A549 (cell line): ENCODE measurements around the gene UBC. TPM values are rescaled to one million over a fixed set of nuclear protein-coding genes. Genes with fewer than 3 reads are reported as not detected.

ENCODE experiments used
- ATAC-seq, 2 experiments: fragments of 200-7000 bp in 1 of 2; fragments of >200 bp in 1 of 2; cut with Nextera tagmentation in 1 of 2; cut with Tn5 transposase in 1 of 2; 3 replicates each; pipeline versions ENCODE4 v1.8.0 to v1.9.1; 2018 to 2020; ENCODE audit warnings: mild to moderate bottlenecking in 1 of 2, moderate library complexity in 1 of 2
- CTCF ChIA-PET: fragments of 300-600 bp; sonication (Branson Sonifier 250); formaldehyde crosslinking; extraction: SDS; loops from one replicate; lab custom pipeline; 2021; ENCODE audit warnings: antibody characterized with exemption, inconsistent platforms; lab: Yijun Ruan, JAX
- POLR2A ChIA-PET: fragments of 350-600 bp; formaldehyde crosslinking; extraction: SDS; loops from one replicate; lab custom pipeline; 2021; ENCODE audit warnings: antibody characterized with exemption, inconsistent platforms; lab: Yijun Ruan, JAX
- DNase-seq, 2 experiments: peaks; one replicate each; pipeline versions ENCODE4 v3.0.0 to v3.0.0-alpha.2; 2011 to 2016; ENCODE audit warnings: low read depth in 1 of 2, low spot score in 1 of 2
- FAIRE-seq: peaks from 2 replicates; lab custom pipeline; 2011; peaks lifted over from hg19 to GRCh38; lab: Jason Lieb, UNC
- H3K27ac ChIP-seq, 2 experiments: fragments of >200 bp; sonication (Bioruptor Twin); formaldehyde crosslinking; 3 replicates each; pipeline ENCODE4 v1.5.1; 2016 to 2017
- H3K4me1 ChIP-seq: fragments of >200 bp; sonication (Bioruptor Twin); formaldehyde crosslinking; 3 replicates; pipeline ENCODE4 v1.6.1; 2016
- H3K4me2 ChIP-seq: fragments of >200 bp; sonication (Bioruptor Twin); formaldehyde crosslinking; 3 replicates; pipeline ENCODE4 v1.6.1; 2016
- H3K4me3 ChIP-seq: fragments of >200 bp; sonication (Bioruptor Twin); formaldehyde crosslinking; 3 replicates; pipeline ENCODE4 v1.5.1; 2016
- H3K9me3 ChIP-seq: fragments of >200 bp; sonication (Bioruptor Twin); formaldehyde crosslinking; 3 replicates; pipeline ENCODE4 v1.6.1; 2016
- BCL3 ChIP-seq: fragments of >200 bp; sonication (Bioruptor Twin); formaldehyde crosslinking; IDR thresholded peaks from 3 replicates; pipeline ENCODE4 v1.6.1; 2016
- CEBPB ChIP-seq, 2 experiments: fragments of >200 bp in 1 of 2; sonication (Bioruptor Twin) in 1 of 2; formaldehyde crosslinking in 1 of 2; IDR thresholded peaks; 2 replicates each; pipeline ENCODE4 v1.6.1; 2012 to 2016
- CHD2 ChIP-seq: fragments of 150-350 bp; IDR thresholded peaks from 2 replicates; pipeline ENCODE4 v1.6.1; 2014; ENCODE audit warnings: low read length; ENCODE audit not compliant: partially characterized antibody
- CHD4 ChIP-seq: fragments of 200-600 bp; sonication (generic); IDR thresholded peaks from 2 replicates; pipeline ENCODE4 v1.6.1; 2016; ENCODE audit warnings: antibody characterized with exemption, mild to moderate bottlenecking, borderline replicate concordance
- EP300 ChIP-seq, 2 experiments: fragments of >200 bp; sonication (Bioruptor Twin); formaldehyde crosslinking; IDR thresholded peaks; 2 replicates in 1 of 2; 3 replicates in 1 of 2; pipeline ENCODE4 v1.6.1; 2016 to 2017
- ESRRA ChIP-seq: fragments of 150-350 bp; IDR thresholded peaks from 2 replicates; pipeline ENCODE4 v1.6.1; 2014; ENCODE audit warnings: mild to moderate bottlenecking, low read length, borderline replicate concordance
- FOSB ChIP-seq: fragments of 250-450 bp; sonication (Bioruptor Pico); IDR thresholded peaks from 2 replicates; pipeline ENCODE4 v1.5.0; 2020; ENCODE audit warnings: mild to moderate bottlenecking, moderate library complexity
- FOSL2 ChIP-seq, 2 experiments: fragments of 450-650 bp in 1 of 2; fragments of >200 bp in 1 of 2; sonication (Bioruptor Twin) in 1 of 2; formaldehyde crosslinking; IDR thresholded peaks; 2 replicates each; pipeline versions ENCODE4 v1.5.0 to v1.6.1; 2016 to 2020; ENCODE audit warnings: mild to moderate bottlenecking in 1 of 2, moderate library complexity in 1 of 2
- FOXS1 ChIP-seq: fragments of 250-450 bp; sonication (Bioruptor Pico); IDR thresholded peaks from 2 replicates; pipeline ENCODE4 v1.5.0; 2020; ENCODE audit warnings: mild to moderate bottlenecking, moderate library complexity
- GATA3 ChIP-seq: IDR thresholded peaks from 2 replicates; pipeline ENCODE4 v1.6.1; 2012; ENCODE audit warnings: borderline replicate concordance
- HMGXB4 ChIP-seq: fragments of 250-450 bp; sonication (Bioruptor Pico); IDR thresholded peaks from 2 replicates; pipeline ENCODE4 v1.5.0; 2021; ENCODE audit warnings: mild to moderate bottlenecking, moderate library complexity, borderline replicate concordance
- HOXB13 ChIP-seq: fragments of 250-450 bp; sonication (Bioruptor Pico); IDR thresholded peaks from 2 replicates; pipeline ENCODE4 v1.5.0; 2020; ENCODE audit warnings: low read depth, mild to moderate bottlenecking, moderate library complexity
- HOXB5 ChIP-seq: fragments of 250-450 bp; sonication (Bioruptor Pico); IDR thresholded peaks from 2 replicates; pipeline ENCODE4 v1.5.0; 2020; ENCODE audit warnings: mild to moderate bottlenecking, moderate library complexity
- JUN ChIP-seq, 2 experiments: fragments of >200 bp; sonication (Bioruptor Twin); formaldehyde crosslinking; IDR thresholded peaks; 2 replicates in 1 of 2; 3 replicates in 1 of 2; pipeline ENCODE4 v1.6.1; 2016 to 2017
- JUNB ChIP-seq: fragments of >200 bp; sonication (Bioruptor Twin); formaldehyde crosslinking; IDR thresholded peaks from 2 replicates; pipeline ENCODE4 v1.6.1; 2016
- MAX ChIP-seq: IDR thresholded peaks from 2 replicates; pipeline ENCODE4 v1.6.1; 2012
- MYC ChIP-seq: IDR thresholded peaks from 2 replicates; pipeline ENCODE4 v1.6.1; 2012; ENCODE audit warnings: mild to moderate bottlenecking, inconsistent platforms, low read length, improper control_type of control experiment, borderline replicate concordance
- NFE2L2 ChIP-seq: fragments of 150-350 bp; conservative IDR thresholded peaks from 2 replicates; pipeline ENCODE4 v1.6.1; 2014; ENCODE audit warnings: low read length
- NPAS2 ChIP-seq: fragments of 250-450 bp; sonication (Bioruptor Pico); IDR thresholded peaks from 2 replicates; pipeline ENCODE4 v1.8.0; 2022; ENCODE audit warnings: mild to moderate bottlenecking, moderate library complexity, borderline replicate concordance
- RAD21 ChIP-seq, 2 experiments: fragments of >200 bp in 1 of 2; sonication (Bioruptor Twin) in 1 of 2; formaldehyde crosslinking in 1 of 2; IDR thresholded peaks in 1 of 2; conservative IDR thresholded peaks in 1 of 2; 2 replicates in 1 of 2; 3 replicates in 1 of 2; pipeline ENCODE4 v1.6.1; 2012 to 2018; ENCODE audit warnings: inconsistent platforms in 1 of 2
- RFX5 ChIP-seq: fragments of 450-650 bp; IDR thresholded peaks from 2 replicates; pipeline ENCODE4 v1.7.1; 2014; ENCODE audit warnings: antibody characterized with exemption, mild to moderate bottlenecking, moderate library complexity
- RNF2 ChIP-seq: fragments of 200-600 bp; sonication (generic); IDR thresholded peaks from 2 replicates; pipeline ENCODE4 v1.6.1; 2016; ENCODE audit warnings: low read depth, mild to moderate bottlenecking, antibody characterized with exemption, moderate library complexity, borderline replicate concordance
- SMC3 ChIP-seq: fragments of >200 bp; sonication (Bioruptor Twin); formaldehyde crosslinking; IDR thresholded peaks from 3 replicates; pipeline ENCODE4 v1.6.1; 2018; ENCODE audit warnings: inconsistent platforms
- SREBF2 ChIP-seq: fragments of 450-650 bp; IDR thresholded peaks from 2 replicates; pipeline ENCODE4 v1.6.1; 2014; ENCODE audit warnings: mild to moderate bottlenecking, moderate library complexity
- TFCP2L1 ChIP-seq: fragments of 250-450 bp; sonication (Bioruptor Pico); IDR thresholded peaks from 2 replicates; pipeline ENCODE4 v1.5.0; 2021; ENCODE audit warnings: mild to moderate bottlenecking
- TP53 ChIP-seq: fragments of 250-450 bp; sonication (Bioruptor Pico); IDR thresholded peaks from 2 replicates; pipeline ENCODE4 v1.5.0; 2021; ENCODE audit warnings: mild to moderate bottlenecking, moderate library complexity
- USF2 ChIP-seq: fragments of 450-650 bp; IDR thresholded peaks from 2 replicates; pipeline ENCODE4 v1.6.1; 2014; ENCODE audit warnings: antibody characterized with exemption
- ZFP36 ChIP-seq: fragments of 450-650 bp; IDR thresholded peaks from 2 replicates; pipeline ENCODE4 v1.6.1; 2014; ENCODE audit warnings: borderline replicate concordance; ENCODE audit not compliant: partially characterized antibody
- WGBS: methylation state at CpG from one replicate; pipeline ENCODE4 v1.1.6; 2017; ENCODE audit errors: missing lambda C conversion rate; 5-methylcytosine and 5-hydroxymethylcytosine counted together
- polyA plus RNA-seq, 4 experiments: library from polyadenylated mRNA; depleted of rRNA in 3 of 4; stranded (reverse); fragments of >200 nt; fragmentation: RNase III in 1 of 4; extraction: RNeasy Plus Mini Kit Qiagen cat#74134 plus additional on column Dnase treatment in 1 of 4; gene quantifications; 2 replicates in 3 of 4; 3 replicates in 1 of 4; pipeline ENCODE4 v1.2.3, GENCODE V29; 2011 to 2017

UBC gene
- polyA plus RNA-seq, 2 of the 4 experiments (the other 2 are of a cell fraction): 993 to 2,000 TPM

GRCh38 chr12:124917841-124918621 lies 3.6 kb upstream of the UBC start:
- 27% methylated on average over 12 of the region's 12 CpGs for WGBS
- Histone ChIP-seq H3K9me3 (no peaks in the 10 kb centered on the region), H3K27ac (peak overlapping the region; percentile 97 to 98), H3K4me1 (peaks cover 54% of the 10 kb centered on the region), H3K4me2 (peak overlapping the region; percentile 94), H3K4me3 (peak overlapping the region; percentile 42)
- no peak for DNase-seq
- TF ChIP-seq FOSL2 (IDR thresholded peaks at IDR 0.05): no peak
- TF ChIP-seq FOSL2 (CRISPR knock-in tag; IDR thresholded peaks at IDR 0.05): no peak
- 0 out of 2 replicates have a peak, but pooled peaks have one; percentile 21 for TF ChIP-seq HOXB13 (CRISPR knock-in tag)
- TF ChIP-seq TP53 (CRISPR knock-in tag): peak; percentile 83; the same call in 1 of the 2 replicates
- no peak for TF ChIP-seq FOXS1
- peak in 1 of 2 experiments; percentile 23; a peak in 2 of 5 replicates for TF ChIP-seq JUN (IDR thresholded peaks at IDR 0.05)
- TF ChIP-seq TFCP2L1 (CRISPR knock-in tag): 0 out of 2 replicates have a peak, but pooled peaks have one; percentile 39
- TF ChIP-seq FOSB (CRISPR knock-in tag): peak; percentile 58; the same call in 1 of the 2 replicates
- FAIRE-seq: no peak
- ChIA-PET POLR2A (interaction anchor here (1.0 to 5.9 kb wide), 5 partner anchors 9 to 21 kb away, joined by 10 to 125 read pairs (median 15); no protein-coding TSS in a partner anchor), CTCF (interaction anchor here (0.6 to 14.3 kb wide), 7 partner anchors 8 to 40 kb away, joined by 4 to 207 read pairs (median 14); no protein-coding TSS in a partner anchor)
- ATAC-seq: no peak

- ATAC-seq: peak; percentile 76 to 81
- DNase-seq: peak; percentile 77 to 100
- no peaks in the 10 kb centered on the region for H3K9me3 ChIP-seq
- no peak for FAIRE-seq
- peak overlapping the region; percentile 97 to 98 for H3K27ac ChIP-seq
- H3K4me1 ChIP-seq: peaks cover 47% of the 10 kb centered on the region
- peak overlapping the region; percentile 94 for H3K4me2 ChIP-seq
- ChIA-PET CTCF (interaction anchor here (0.6 to 14.3 kb wide), 6 partner anchors 7 to 39 kb away, joined by 5 to 207 read pairs (median 29); no protein-coding TSS in a partner anchor), POLR2A (interaction anchor here (1.0 to 5.9 kb wide), 5 partner anchors 8 to 22 kb away, joined by 4 to 125 read pairs (median 13); no protein-coding TSS in a partner anchor)
- 2% methylated on average over 18 of the region's 19 CpGs for WGBS
- peak overlapping the region; percentile 42 for H3K4me3 ChIP-seq
- TF ChIP-seq ESRRA (peak; percentile 61; the same call in 1 of the 2 replicates), RFX5 (peak; percentile 95), EP300 (IDR thresholded peaks at IDR 0.05) (peak; percentile 14 to 70; a peak in 2 of 5 replicates), MYC (no peak; the same call in 1 of the 2 replicates), USF2 (no peak), GATA3 (peak; percentile 72; the same call in 1 of the 2 replicates), MAX (peak; percentile 92), ZFP36 (no peak), HMGXB4 (CRISPR knock-in tag) (no peak; the same call in 1 of the 2 replicates), BCL3 (peak; percentile 72), SMC3 (peak; percentile 13; the same call in 1 of the 3 replicates), RNF2 (no peak), HOXB5 (no peak), CEBPB (IDR thresholded peaks at IDR 0.05) (peak; percentile 97 to 99), RAD21 (conservative IDR thresholded peaks at IDR 0.05 in 1 of 2, IDR thresholded peaks at IDR 0.05 in 1 of 2) (peak; percentile 10 to 17; a peak in 2 of 5 replicates), SREBF2 (no peak), JUNB (peak; percentile 88), CHD2 (peak; percentile 48), NFE2L2 (peak; percentile 75), JUN (IDR thresholded peaks at IDR 0.05) (peak; percentile 52 to 85; a peak in 4 of 5 replicates), NPAS2 (CRISPR knock-in tag) (no peak), CHD4 (no peak), FOSL2 (IDR thresholded peaks at IDR 0.05) (peak; percentile 96), FOSL2 (CRISPR knock-in tag; IDR thresholded peaks at IDR 0.05) (peak; percentile 100)
Observed at GRCh38 chr12:124917135-124917840, 2.8 kb upstream of the UBC start.
